Endothelial cell of umbilical vein (primary cell): Measurements from ENCODE around the gene COL21A1.

Experiments used
- CTCF ChIP-seq, 2 donors: IDR thresholded peaks; 1 replicate in 1 of 2; 2 replicates in 1 of 2; pipeline ENCODE4 v1.5.1; 2011; ENCODE audit warnings: low read length in 2 of 2, mild to moderate bottlenecking in 2 of 2, moderate library complexity in 2 of 2, control low read depth in 1 of 2, inconsistent platforms in 1 of 2, low read depth in 1 of 2; ENCODE audit not compliant: insufficient read depth in 1 of 2; ENCODE audit errors: extremely low read depth in 1 of 2
- POLR2A ChIP-seq: IDR thresholded peaks from 2 replicates; pipeline ENCODE4 v1.6.1; 2012; ENCODE audit warnings: low read depth, mild to moderate bottlenecking, control low read depth, low read length
- POLR2AphosphoS5 ChIP-seq: IDR thresholded peaks from 2 replicates; pipeline ENCODE4 v1.6.1; 2012; ENCODE audit warnings: low read depth, mild to moderate bottlenecking, control low read depth, low read length, moderate library complexity; ENCODE audit not compliant: insufficient read depth

DNA sequence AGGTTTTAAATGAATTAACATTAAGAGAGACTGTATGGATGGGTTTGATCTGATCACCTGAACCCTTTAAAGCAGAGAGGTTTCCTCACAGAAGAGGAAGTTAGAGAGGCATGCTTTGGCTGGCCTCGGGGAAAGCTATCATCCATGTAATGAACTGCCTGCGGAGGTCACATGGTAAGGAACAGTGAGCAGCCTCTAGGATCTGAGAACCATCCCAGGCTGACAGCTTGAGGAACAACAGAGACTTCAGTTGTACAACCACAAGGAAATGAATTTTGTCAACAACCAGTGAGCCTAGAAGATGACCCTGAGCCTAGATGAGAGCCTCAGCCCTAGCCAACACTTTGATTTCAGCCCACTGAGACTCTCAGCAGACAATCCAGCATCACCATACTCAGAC, 2.9 kb upstream of the COL21A1 start:
- no peak for TF ChIP-seq POLR2AphosphoS5
- no peak for TF ChIP-seq POLR2A
- no peak for TF ChIP-seq CTCF (IDR thresholded peaks at IDR 0.05; ENCODE audit: extremely low read depth in 1 of 2, insufficient read depth in 1 of 2, low read depth in 1 of 2, low read length in 2 of 2)
